GM21619 (cell line): Measurements from ENCODE around the gene GTPBP4.
"Not testable (repeated sequence)": the region's sequence is repeated elsewhere in the genome, so short reads cannot be mapped to it uniquely, and the experiment has no call there.

ENCODE experiments used
- ATAC-seq: cut with Tn5 transposase; IDR thresholded peaks from one replicate; pipeline ENCODE4 v1.9.1; 2021; ENCODE audit not compliant: unreplicated experiment

Gene GTPBP4

GRCh38 chr10:988667-989545, 672 bp downstream of the GTPBP4 start:
- peak; percentile 2 for ATAC-seq

DNA sequence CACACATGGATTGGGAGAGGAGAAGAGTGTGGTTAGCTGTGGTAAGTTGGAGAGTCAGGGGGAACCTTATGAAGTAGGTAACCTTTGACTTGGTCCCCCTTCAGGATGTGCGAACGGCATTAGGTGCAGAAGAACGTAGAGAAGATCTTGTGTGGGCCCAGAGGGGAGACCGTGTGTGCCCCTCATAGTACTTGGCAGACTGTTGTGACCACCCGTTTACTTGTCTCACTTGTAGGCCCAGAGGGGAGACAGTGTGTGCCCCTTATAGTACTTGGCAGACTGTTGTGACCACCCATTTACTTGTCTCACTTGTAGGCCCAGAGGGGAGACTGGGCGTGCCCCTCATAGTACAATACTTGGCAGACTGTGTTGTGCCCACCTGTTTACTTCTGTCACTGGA, 2.6 kb downstream of the GTPBP4 start:
- no peak for ATAC-seq

GRCh38 chr10:992467-992866, 4.2 kb downstream of the GTPBP4 start:
- peak; percentile 39 for ATAC-seq

- no peak for ATAC-seq
Measured at GRCh38 chr10:992871-993270, 4.6 kb downstream of the GTPBP4 start.

- no peak for ATAC-seq
Measured at GRCh38 chr10:994836-995558, 6.8 kb downstream of the GTPBP4 start.

GRCh38 chr10:995559-995926, 7.3 kb downstream of the GTPBP4 start:
- ATAC-seq: no peak

GRCh38 chr10:996031-996430, 7.8 kb downstream of the GTPBP4 start:
- no peak for ATAC-seq

- no peak for ATAC-seq
Measured at GRCh38 chr10:997266-998022, 9.2 kb downstream of the GTPBP4 start.

GRCh38 chr10:1002425-1003006, 14.3 kb downstream of the GTPBP4 start:
- no peak for ATAC-seq

DNA sequence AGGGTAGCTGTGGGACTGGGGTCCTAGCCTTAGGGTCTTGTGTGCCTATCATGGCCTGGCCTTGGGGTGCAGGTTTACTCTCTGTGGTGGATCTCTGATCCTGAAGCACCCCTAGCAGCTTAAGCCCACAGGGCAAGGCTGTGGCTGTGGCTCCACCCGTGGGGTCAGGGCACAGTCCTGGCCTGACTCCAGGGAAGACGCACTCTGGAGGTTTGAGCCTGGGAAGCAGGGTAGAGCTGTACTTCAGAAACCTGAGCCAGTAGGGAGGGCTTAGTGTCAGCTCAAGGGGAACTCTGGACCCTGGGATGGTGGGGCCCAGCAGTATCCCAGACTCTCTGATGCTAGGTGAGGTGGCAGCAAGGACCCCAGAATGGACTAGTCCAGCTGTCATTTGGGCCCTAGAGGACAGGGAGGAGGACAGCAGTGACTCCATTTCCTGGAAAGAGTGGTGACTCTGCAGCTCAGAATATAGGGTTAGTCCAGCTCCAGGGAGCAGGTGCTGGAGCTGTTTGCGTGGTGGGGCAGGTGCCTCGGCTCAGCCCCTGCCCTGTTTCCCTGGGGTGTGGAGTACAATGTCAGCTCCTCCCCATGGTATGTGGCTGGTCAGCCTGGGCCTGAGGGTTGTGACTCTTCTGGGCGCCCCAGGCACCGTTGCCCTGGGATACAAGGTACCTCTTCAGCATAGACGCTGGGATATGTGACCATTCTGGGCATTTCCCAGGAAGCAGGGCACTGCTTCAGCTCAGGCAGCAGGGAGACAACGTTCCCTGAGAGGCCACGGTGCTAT, 15.8 kb downstream of the GTPBP4 start:
- ATAC-seq: no peak

DNA sequence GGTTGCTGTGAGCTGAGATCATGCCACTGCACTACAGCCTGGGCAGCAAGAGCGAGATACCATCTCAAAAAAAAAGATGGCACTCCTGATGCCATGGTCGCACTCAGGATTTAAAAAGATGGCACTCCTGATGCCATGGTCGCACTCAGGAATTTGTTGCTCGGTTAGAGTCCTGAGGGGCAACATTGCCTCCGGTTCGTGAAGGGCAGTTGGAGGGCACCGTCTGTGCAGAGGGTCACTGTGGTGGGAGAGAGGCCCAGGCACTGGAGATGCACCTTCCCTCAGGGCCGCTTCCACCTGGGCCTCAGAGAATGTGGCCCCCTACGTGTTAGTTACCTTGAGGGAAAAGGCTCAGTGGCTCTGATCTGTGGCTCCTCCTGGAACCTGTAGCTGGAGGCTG, 18.3 kb downstream of the GTPBP4 start:
- no peak for ATAC-seq

- ATAC-seq: no peak
Measured at GRCh38 chr10:1007583-1007982, 19.3 kb downstream of the GTPBP4 start.

DNA sequence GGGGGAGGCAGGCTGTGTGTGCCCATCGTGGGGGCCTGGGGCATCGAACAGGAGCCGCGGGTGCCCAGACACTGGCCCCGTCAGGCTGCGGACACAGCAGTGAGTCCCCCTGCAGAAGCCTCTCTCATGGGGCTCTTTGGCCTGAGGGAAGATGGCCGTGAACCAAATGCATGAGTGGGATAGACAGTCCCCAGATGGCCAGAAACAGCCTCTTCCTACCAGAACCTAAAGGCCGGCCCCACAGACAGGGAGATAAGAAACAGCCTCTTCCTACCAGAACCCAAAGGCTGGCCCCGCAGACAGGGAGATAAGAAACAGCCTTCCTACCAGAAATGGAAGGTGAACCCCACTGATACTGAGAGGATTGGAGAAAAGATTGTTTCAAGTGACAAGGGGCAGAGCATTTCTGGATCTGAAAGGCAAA, 20.8 kb downstream of the GTPBP4 start:
- ATAC-seq: no peak

- not testable (repeated sequence) for ATAC-seq
Measured at GRCh38 chr10:1009947-1010346, 21.7 kb downstream of the GTPBP4 start.

- ATAC-seq: no peak
Measured at GRCh38 chr10:1010703-1011102, 22.5 kb downstream of the GTPBP4 start.

DNA sequence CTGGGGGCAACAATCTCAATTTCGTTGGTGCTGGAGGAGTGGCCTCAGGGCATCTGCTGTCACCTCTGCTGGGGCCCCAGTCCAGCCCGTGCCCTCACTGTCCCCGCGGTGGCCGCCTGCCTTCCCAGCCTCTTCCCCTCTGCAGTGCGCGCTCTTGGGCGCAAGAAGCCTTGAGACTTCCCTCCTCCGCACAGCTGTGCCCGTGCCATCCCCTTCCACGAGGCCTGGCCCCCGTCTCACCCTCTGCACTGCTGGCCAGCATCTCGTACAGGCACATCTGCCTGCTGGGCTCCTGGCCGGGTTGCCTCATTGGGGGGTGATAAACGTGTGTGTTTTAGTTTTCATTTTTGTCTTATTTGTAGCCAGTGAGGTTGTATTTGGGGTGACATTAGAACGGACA, 23.5 kb downstream of the GTPBP4 start:
- ATAC-seq: no peak

GRCh38 chr10:1015688-1016087, 27.5 kb downstream of the GTPBP4 start:
- ATAC-seq: no peak

DNA sequence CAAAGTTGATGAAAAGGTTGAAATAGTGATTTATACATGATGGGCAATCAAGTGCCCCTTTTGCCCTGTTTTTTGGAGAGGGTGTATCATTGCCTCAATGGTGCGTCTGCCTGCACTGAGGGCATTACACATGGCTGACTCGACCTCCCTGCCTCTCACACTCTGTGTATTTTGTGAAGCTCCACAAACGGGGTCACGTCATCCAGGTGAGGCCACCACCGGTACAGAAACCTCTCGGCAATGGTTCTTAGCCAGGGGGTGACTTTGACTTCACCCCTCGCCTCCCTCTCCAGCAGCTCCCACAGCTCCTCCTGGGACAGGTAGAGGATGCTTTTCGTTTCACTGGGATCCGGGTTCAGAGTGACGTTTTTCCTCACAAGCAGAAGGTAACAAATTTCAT, 31.1 kb downstream of the GTPBP4 start:
- no peak for ATAC-seq

DNA sequence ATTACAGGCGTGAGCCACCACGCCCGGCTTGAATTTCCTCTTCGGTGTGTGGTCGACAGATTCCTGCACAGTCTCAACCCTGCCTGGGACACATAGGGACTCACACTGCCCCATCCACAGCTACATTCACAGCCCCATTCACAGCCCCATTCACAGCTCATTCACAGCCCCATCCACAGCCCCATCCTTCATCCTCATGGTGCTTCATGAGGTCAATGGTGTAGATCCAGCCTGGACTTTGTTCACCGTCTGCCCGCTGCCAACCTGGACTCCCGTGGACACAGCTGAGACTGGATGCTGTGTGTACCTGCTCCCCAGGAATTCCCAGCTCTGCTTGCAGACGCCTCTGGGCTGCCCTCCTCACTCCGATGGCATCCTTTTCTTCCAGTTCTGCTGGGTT, 32.2 kb downstream of the GTPBP4 start:
- ATAC-seq: no peak

GRCh38 chr10:1020958-1021357, 32.7 kb downstream of the GTPBP4 start:
- no peak for ATAC-seq
